Activated naive CD4-positive, alpha-beta T cell treated with anti-CD3 and anti-CD28 coated beads, Interleukin-2, amount 50 U/mL, for 16 hours (primary cell): ENCODE measurements around the gene SCART1.
"Not testable (repeated sequence)": the region's sequence is repeated elsewhere in the genome, so short reads cannot be mapped to it uniquely, and the experiment has no call there.

Experiments used
- DNase-seq: peaks from one replicate; pipeline ENCODE4 v3.0.0-alpha.2; 2020

SCART1 gene

GRCh38 chr10:133475425-133475734, 21.6 kb downstream of the SCART1 start:
- DNase-seq, result no peak

GRCh38 chr10:133475821-133476640, 22.3 kb downstream of the SCART1 start:
- DNase-seq, result no peak

- no peak for DNase-seq
Observed at GRCh38 chr10:133476641-133476990, 22.9 kb downstream of the SCART1 start.

GRCh38 chr10:133481086-133481643, 27.4 kb downstream of the SCART1 start:
- DNase-seq, result no peak

GRCh38 chr10:133481657-133482056, 27.9 kb downstream of the SCART1 start:
- DNase-seq, result no peak

GRCh38 chr10:133484818-133485217, 31.1 kb downstream of the SCART1 start:
- DNase-seq, result no peak

GRCh38 chr10:133487085-133487484, 33.3 kb downstream of the SCART1 start:
- DNase-seq, result no peak

- DNase-seq, result no peak
Observed at GRCh38 chr10:133488354-133488753, 34.6 kb downstream of the SCART1 start.

GRCh38 chr10:133489816-133490588, 36.3 kb downstream of the SCART1 start:
- no peak for DNase-seq

- DNase-seq, result not testable (repeated sequence)
Observed at GRCh38 chr10:133493562-133493961, 39.8 kb downstream of the SCART1 start.

GRCh38 chr10:133497363-133497762, 43.6 kb downstream of the SCART1 start:
- not testable (repeated sequence) for DNase-seq

- not testable (repeated sequence) for DNase-seq
Observed at GRCh38 chr10:133499176-133499575, 45.4 kb downstream of the SCART1 start.

- DNase-seq, result not testable (repeated sequence)
Observed at GRCh38 chr10:133500897-133501296, 47.2 kb downstream of the SCART1 start.

- no peak for DNase-seq
Observed at GRCh38 chr10:133509700-133510099, 56.0 kb downstream of the SCART1 start.

- no peak for DNase-seq
Observed at GRCh38 chr10:133511408-133511807, 57.7 kb downstream of the SCART1 start.

GRCh38 chr10:133511907-133512528, 58.3 kb downstream of the SCART1 start:
- DNase-seq, result no peak

- no peak for DNase-seq
Observed at GRCh38 chr10:133515471-133515870, 61.7 kb downstream of the SCART1 start.

GRCh38 chr10:133516057-133516456, 62.3 kb downstream of the SCART1 start:
- DNase-seq, result no peak

GRCh38 chr10:133518517-133518916, 64.8 kb downstream of the SCART1 start:
- not testable (repeated sequence) for DNase-seq
